Right atrium auricular region (tissue), 2 donors: ENCODE data around the gene ARHGEF3. TPM values are rescaled to one million over a fixed set of nuclear protein-coding genes. Genes with fewer than 3 reads are reported as not detected.

Experiments
- DNase-seq: peaks from one replicate; pipeline ENCODE4 v3.0.0-alpha.2; 2019; ENCODE audit warnings: low spot score
- H3K27ac ChIP-seq, 2 donors: fragments of 200-600 bp; sonication (generic); 1 replicate in 1 of 2; 2 replicates in 1 of 2; pipeline ENCODE4 v1.5.1; 2016 to 2019
- H3K27me3 ChIP-seq, 2 donors: fragments of 200-600 bp; sonication (generic); one replicate each; pipeline versions ENCODE4 v1.5.1 to v1.6.0; 2017 to 2019
- H3K36me3 ChIP-seq: fragments of 200-600 bp; sonication (generic); one replicate; pipeline ENCODE4 v1.5.1; 2016
- H3K4me1 ChIP-seq, 2 donors: fragments of 200-600 bp; sonication (generic); one replicate each; pipeline versions ENCODE4 v1.5.1 to v1.6.0; 2017 to 2019
- H3K4me3 ChIP-seq, 2 donors: fragments of 200-600 bp; sonication (generic); 1 replicate in 1 of 2; 2 replicates in 1 of 2; pipeline ENCODE4 v1.5.1; 2017 to 2019; ENCODE audit warnings: mild to moderate bottlenecking in 1 of 2, moderate library complexity in 1 of 2
- H3K9me3 ChIP-seq, 2 donors: fragments of 200-600 bp; sonication (generic); one replicate each; pipeline ENCODE4 v1.5.1; 2019
- CTCF ChIP-seq, 2 donors: fragments of 200-600 bp; sonication (generic); IDR thresholded peaks; one replicate each; pipeline ENCODE4 v1.5.1; 2019; ENCODE audit warnings: antibody characterized with exemption in 2 of 2
- total RNA-seq, 2 donors: library from RNA; depleted of rRNA; stranded (reverse); fragments of >200 nt; gene quantifications; one replicate each; pipeline ENCODE4 v1.1.0, GENCODE V29; 2016

ARHGEF3 gene
- total RNA-seq, 2 donors from 2014 or later, result 16.1 to 21.7 TPM

GRCh38 chr3:56812754-56813652 is 11.3 kb upstream of the ARHGEF3 start:
- H3K4me3 ChIP-seq, result no peak overlapping the region
- H3K9me3 ChIP-seq, result no peaks in the 10 kb centered on the region
- H3K27me3 ChIP-seq, result no peaks in the 10 kb centered on the region
- peak overlapping the region in 1 of 2 donors; percentile 18 for H3K27ac ChIP-seq
- no peaks in the 10 kb centered on the region for H3K36me3 ChIP-seq
- no peak for DNase-seq
- no peaks in the 10 kb centered on the region for H3K4me1 ChIP-seq
- no peak for TF ChIP-seq CTCF (IDR thresholded peaks at IDR 0.05)

- TF ChIP-seq CTCF (IDR thresholded peaks at IDR 0.05), result no peak
- H3K27me3 ChIP-seq, result no peaks in the 10 kb centered on the region
- DNase-seq, result no peak
- H3K27ac ChIP-seq, result no peak overlapping the region
- H3K36me3 ChIP-seq, result no peaks in the 10 kb centered on the region
- H3K4me1 ChIP-seq, result no peaks in the 10 kb centered on the region
- H3K4me3 ChIP-seq, result no peak overlapping the region
- no peaks in the 10 kb centered on the region for H3K9me3 ChIP-seq
Observed at GRCh38 chr3:56811546-56812202, 9.9 kb upstream of the ARHGEF3 start.

- no peak for TF ChIP-seq CTCF (IDR thresholded peaks at IDR 0.05)
- Histone ChIP-seq H3K4me1 (no peaks in the 10 kb centered on the region), H3K9me3 (no peaks in the 10 kb centered on the region), H3K36me3 (no peaks in the 10 kb centered on the region), H3K27me3 (no peaks in the 10 kb centered on the region), H3K27ac (no peak overlapping the region), H3K4me3 (no peak overlapping the region)
- DNase-seq, result no peak
Observed at GRCh38 chr3:56810577-56811545, 9.1 kb upstream of the ARHGEF3 start.

GRCh38 chr3:56806407-56806806 is 4.7 kb upstream of the ARHGEF3 start:
- no peak overlapping the region for H3K27ac ChIP-seq
- H3K27me3 ChIP-seq, result no peaks in the 10 kb centered on the region
- TF ChIP-seq CTCF (IDR thresholded peaks at IDR 0.05), result no peak

GRCh38 chr3:56802790-56803189 is 1.0 kb upstream of the ARHGEF3 start:
- H3K9me3 ChIP-seq, result no peaks in the 10 kb centered on the region
- H3K27me3 ChIP-seq, result no peaks in the 10 kb centered on the region
- no peak overlapping the region for H3K27ac ChIP-seq
- H3K4me1 ChIP-seq, result peaks cover 0 to 40% of the 10 kb centered on the region in 2 donors
- DNase-seq, result no peak
- no peak for TF ChIP-seq CTCF (IDR thresholded peaks at IDR 0.05)
- no peak overlapping the region for H3K4me3 ChIP-seq
- H3K36me3 ChIP-seq, result no peaks in the 10 kb centered on the region

More at GRCh38 chr3:56806407-56806806, 4.7 kb upstream of the ARHGEF3 start:
- DNase-seq, result no peak
- no peaks in the 10 kb centered on the region for H3K36me3 ChIP-seq
- H3K9me3 ChIP-seq, result no peaks in the 10 kb centered on the region
- H3K4me1 ChIP-seq, result peaks cover 0 to 7% of the 10 kb centered on the region in 2 donors
- no peak overlapping the region for H3K4me3 ChIP-seq
